Left ventricle myocardium inferior (tissue), 1 donor: ENCODE measurements around the gene HSDL2. TPM values are rescaled to one million over a fixed set of nuclear protein-coding genes. Genes with fewer than 3 reads are reported as not detected.

Source experiments
- DNase-seq: peaks from one replicate; pipeline ENCODE4 v3.0.0-alpha.2; 2020
- H3K27ac ChIP-seq: fragments of 200-600 bp; replicated peaks from 2 replicates; pipeline ENCODE4 v1.8.0; 2021
- H3K27me3 ChIP-seq: fragments of 200-600 bp; 2 replicates; pipeline ENCODE4 v1.8.0; 2021; ENCODE audit warnings: low read depth
- H3K36me3 ChIP-seq: fragments of 200-600 bp; 2 replicates; pipeline ENCODE4 v1.8.0; 2021
- H3K4me1 ChIP-seq: fragments of 200-600 bp; 2 replicates; pipeline ENCODE4 v1.8.0; 2021
- H3K4me3 ChIP-seq: fragments of 200-600 bp; 2 replicates; pipeline ENCODE4 v1.8.0; 2021; ENCODE audit warnings: mild to moderate bottlenecking, moderate library complexity
- H3K9me3 ChIP-seq: fragments of 200-600 bp; replicated peaks from 2 replicates; pipeline ENCODE4 v1.8.0; 2021
- CTCF ChIP-seq: fragments of 200-600 bp; IDR thresholded peaks from 2 replicates; pipeline ENCODE4 v1.8.0; 2021; ENCODE audit warnings: antibody characterized with exemption, mild to moderate bottlenecking, borderline replicate concordance
- intact Hi-C: fragments of 100-400 bp; cut with micrococcal nuclease; formaldehyde crosslinking; loops from one replicate; pipeline ENCODE4 v1.11.0; 2022
- total RNA-seq: library from RNA; stranded (reverse); fragmentation: NEBNext Ultra II Directional; extraction: Animal tissue kit (Norgen Biotek cat#: 25700); gene quantifications from one replicate; pipeline ENCODE4 v1.2.1, GENCODE V29; 2021
- donor health status: DM: no; HTN: yes; CAD: no; lungs with severe emphysema.

HSDL2 gene
- total RNA-seq, 1 donor from 2014 or later: 234 TPM

DNA sequence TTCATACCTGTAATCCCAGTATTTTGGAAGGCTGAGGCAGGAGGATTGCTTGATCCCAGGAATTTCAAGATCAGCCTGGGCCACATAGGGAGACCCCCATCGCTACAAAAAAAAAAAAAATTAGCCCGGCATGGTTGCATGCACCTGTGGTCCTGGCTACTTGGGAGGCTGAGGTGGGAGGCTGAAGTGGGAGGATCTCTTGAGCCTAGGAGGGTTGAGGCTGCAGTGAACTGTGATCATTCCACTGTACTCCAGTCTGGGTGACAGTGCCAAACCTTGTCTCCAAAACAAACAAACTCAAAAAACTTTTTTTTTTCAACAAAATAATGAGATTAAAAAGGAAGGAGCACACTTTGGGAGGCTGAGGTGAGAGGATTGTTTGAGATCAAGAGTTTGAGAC lies 120.9 kb downstream of the HSDL2 start:
- Histone ChIP-seq H3K4me3 (no peak overlapping the region), H3K36me3 (no peaks in the 10 kb centered on the region), H3K27me3 (no peaks in the 10 kb centered on the region), H3K27ac (no peak overlapping the region), H3K4me1 (peaks cover 8% of the 10 kb centered on the region), H3K9me3 (no peaks in the 10 kb centered on the region)
- intact Hi-C loops: no loop called here
- no peak for TF ChIP-seq CTCF
- no peak for DNase-seq

DNA sequence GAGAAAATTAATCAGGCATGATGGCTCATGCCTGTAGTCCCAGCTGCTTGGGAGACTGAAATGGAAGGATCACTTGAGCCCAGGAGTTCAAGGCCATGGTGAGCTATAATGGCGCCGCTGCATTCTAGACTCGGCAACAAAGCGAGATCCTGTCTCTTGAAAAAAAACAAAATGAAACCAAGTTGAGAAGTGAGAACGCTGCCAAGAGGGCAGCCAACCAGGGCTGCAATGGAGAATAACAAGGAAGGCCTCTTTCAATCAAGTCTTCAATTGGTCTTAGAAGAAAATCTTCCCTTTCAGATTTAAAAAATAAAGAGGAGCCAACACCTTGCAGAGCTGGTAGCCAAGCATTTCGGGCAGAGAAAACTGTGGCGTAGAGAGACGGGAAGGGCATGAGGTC lies 121.4 kb downstream of the HSDL2 start:
- Histone ChIP-seq H3K27ac (no peak overlapping the region), H3K36me3 (no peaks in the 10 kb centered on the region), H3K27me3 (no peaks in the 10 kb centered on the region), H3K4me1 (peaks cover 8% of the 10 kb centered on the region), H3K4me3 (no peak overlapping the region), H3K9me3 (no peaks in the 10 kb centered on the region)
- intact Hi-C loops: no loop called here
- TF ChIP-seq CTCF: no peak
- DNase-seq: no peak

DNA sequence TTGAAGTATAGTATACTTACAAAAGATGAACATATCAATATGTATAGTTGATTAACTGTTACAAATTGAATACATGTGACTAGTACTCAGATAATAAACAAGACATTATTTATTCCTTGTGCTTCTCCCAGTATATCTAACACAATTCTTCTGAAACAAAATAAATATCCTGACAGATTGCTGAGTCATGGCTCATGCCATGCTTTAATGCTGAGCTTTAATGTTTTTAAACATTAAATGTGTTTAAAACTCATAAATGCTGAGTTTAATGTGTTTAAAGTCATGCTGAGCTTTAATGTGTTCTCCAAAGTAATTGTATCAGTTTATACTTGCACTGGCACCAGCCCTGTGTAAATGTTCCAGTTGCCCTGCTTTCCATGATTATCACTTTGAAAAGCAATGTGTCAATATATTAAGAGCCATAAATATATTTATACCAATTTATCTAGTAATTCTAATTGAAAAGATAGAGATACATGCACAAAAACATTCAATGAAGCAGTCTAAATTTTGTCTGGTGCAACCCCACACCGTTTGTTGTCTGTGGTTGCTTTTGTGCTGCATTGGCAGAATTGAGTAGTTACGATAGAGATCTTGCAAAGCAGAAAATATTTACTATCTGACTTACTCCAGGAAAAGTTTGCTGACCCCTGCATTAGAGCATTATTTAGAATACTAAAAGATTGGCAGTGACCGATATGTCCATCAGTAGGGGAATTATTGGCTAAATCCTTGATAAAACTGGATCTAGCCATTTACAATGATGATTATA lies 122.5 kb downstream of the HSDL2 start:
- no peak for DNase-seq
- Histone ChIP-seq H3K27ac (no peak overlapping the region), H3K4me3 (no peak overlapping the region), H3K36me3 (no peaks in the 10 kb centered on the region), H3K9me3 (no peaks in the 10 kb centered on the region), H3K27me3 (no peaks in the 10 kb centered on the region), H3K4me1 (peaks cover 4% of the 10 kb centered on the region)
- no peak for TF ChIP-seq CTCF
- intact Hi-C loops: no loop called here

GRCh38 chr9:112503170-112503569 lies 123.3 kb downstream of the HSDL2 start:
- no peak for TF ChIP-seq CTCF
- Histone ChIP-seq H3K4me3 (no peak overlapping the region), H3K27ac (no peak overlapping the region), H3K36me3 (no peaks in the 10 kb centered on the region), H3K4me1 (peaks cover 4% of the 10 kb centered on the region), H3K27me3 (no peaks in the 10 kb centered on the region), H3K9me3 (no peaks in the 10 kb centered on the region)
- peak; percentile 18 for DNase-seq
- intact Hi-C loops: no loop called here

DNA sequence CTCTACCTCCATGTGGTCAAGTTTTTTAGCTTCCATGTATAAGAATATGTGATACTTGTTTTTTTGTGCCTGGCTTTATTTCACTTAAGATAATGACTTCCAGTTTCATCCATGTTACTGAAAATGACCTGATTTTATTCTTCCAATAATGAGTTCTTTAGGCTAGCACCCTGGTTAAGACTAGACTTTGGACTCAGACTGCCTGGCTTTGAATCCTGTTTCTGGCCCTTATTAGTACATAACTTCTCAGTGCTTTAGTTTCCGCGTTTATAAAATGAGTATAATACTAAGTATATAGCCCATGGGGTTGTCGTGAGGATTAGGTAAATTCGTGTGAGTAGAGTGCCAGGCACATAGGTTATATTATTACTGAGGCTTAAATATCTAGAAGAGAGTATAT lies 125.2 kb downstream of the HSDL2 start:
- no peak overlapping the region for H3K4me3 ChIP-seq
- H3K9me3 ChIP-seq: no peaks in the 10 kb centered on the region
- H3K4me1 ChIP-seq: peaks cover 4% of the 10 kb centered on the region
- intact Hi-C loops: no loop called here
- no peak overlapping the region for H3K27ac ChIP-seq
- H3K27me3 ChIP-seq: no peaks in the 10 kb centered on the region
- no peaks in the 10 kb centered on the region for H3K36me3 ChIP-seq
- no peak for TF ChIP-seq CTCF
- DNase-seq: no peak
